Measurements from ENCODE around the gene CIITA.

GRCh38 chr16:10867199-10867598 lies 9.8 kb upstream of the CIITA start:
- TF ChIP-seq BRCA1 (IDR thresholded peaks at IDR 0.05; ENCODE audit: low read depth, low read length) (no peak), MAX (IDR thresholded peaks at IDR 0.05; ENCODE audit: low read depth, low read length) (no peak), IKZF1 (conservative IDR thresholded peaks at IDR 0.05) (no peak), CBX5 (IDR thresholded peaks at IDR 0.05; ENCODE audit: low read depth) (no peak), CTCF (IDR thresholded peaks at IDR 0.05 in 2 of 3, conservative IDR thresholded peaks at IDR 0.05 in 1 of 3; ENCODE audit: control insufficient read depth in 2 of 3, extremely low read depth in 1 of 3, insufficient read depth in 1 of 3, low read depth in 3 of 3, low read length in 3 of 3) (no peak), CREB1 (IDR thresholded peaks at IDR 0.05; ENCODE audit: low read depth) (no peak), REST (IDR thresholded peaks at IDR 0.05; ENCODE audit: low read depth, low read length) (no peak), POLR2AphosphoS5 (IDR thresholded peaks at IDR 0.05; ENCODE audit: low read length) (no peak), POLR2A (IDR thresholded peaks at IDR 0.05; ENCODE audit: low read depth, low read length) (no peak), USF1 (IDR thresholded peaks at IDR 0.05; ENCODE audit: borderline replicate concordance, extremely low read length, insufficient read depth, low read depth, low read length) (no peak), FOS (IDR thresholded peaks at IDR 0.05; ENCODE audit: borderline replicate concordance, extremely low read depth, insufficient read length) (no peak), SIX5 (IDR thresholded peaks at IDR 0.05; ENCODE audit: low read depth, low read length, severe bottlenecking) (no peak), RAD51 (IDR thresholded peaks at IDR 0.05) (no peak)
